Anterior cingulate cortex (tissue), 58 donors: ENCODE data around the gene TMEM178A.

ENCODE experiments used
- DNase-seq, 58 donors: peaks; one replicate each; lab custom pipeline; 2025; lab: John Stamatoyannopoulos, UW

TMEM178A gene

GRCh38 chr2:39673018-39673417 lies 7.3 kb downstream of the TMEM178A start:
- no peak for DNase-seq

- no peak for DNase-seq
These were observed 10.6 kb downstream of the TMEM178A start for GRCh38 chr2:39676342-39676741.

GRCh38 chr2:39678170-39678569 lies 12.5 kb downstream of the TMEM178A start:
- no peak for DNase-seq

GRCh38 chr2:39679805-39680204 lies 14.1 kb downstream of the TMEM178A start:
- DNase-seq = peak in 1 of 58 donors; percentile 32

GRCh38 chr2:39682066-39682692 lies 16.5 kb downstream of the TMEM178A start:
- DNase-seq = no peak

GRCh38 chr2:39683022-39683699 lies 17.4 kb downstream of the TMEM178A start:
- no peak for DNase-seq

GRCh38 chr2:39684464-39684863 lies 18.7 kb downstream of the TMEM178A start:
- DNase-seq = no peak

GRCh38 chr2:39685126-39685525 lies 19.4 kb downstream of the TMEM178A start:
- no peak for DNase-seq

GRCh38 chr2:39686456-39686855 lies 20.7 kb downstream of the TMEM178A start:
- DNase-seq = no peak

- no peak for DNase-seq
These were observed 22.5 kb downstream of the TMEM178A start for GRCh38 chr2:39688181-39688580.

GRCh38 chr2:39689272-39689841 lies 23.6 kb downstream of the TMEM178A start:
- no peak for DNase-seq

- no peak for DNase-seq
These were observed 24.2 kb downstream of the TMEM178A start for GRCh38 chr2:39689876-39690275.

- no peak for DNase-seq
These were observed 27.5 kb downstream of the TMEM178A start for GRCh38 chr2:39693245-39693644.

- DNase-seq = no peak
These were observed 30.4 kb downstream of the TMEM178A start for GRCh38 chr2:39696101-39696553.

GRCh38 chr2:39696838-39697237 lies 31.1 kb downstream of the TMEM178A start:
- peak in 4 of 58 donors; percentile 32 to 70 (median 48) for DNase-seq

GRCh38 chr2:39697454-39697853 lies 31.7 kb downstream of the TMEM178A start:
- peak in 13 of 58 donors; percentile 7 to 71 (median 26) for DNase-seq

- DNase-seq = no peak
These were observed 35.4 kb downstream of the TMEM178A start for GRCh38 chr2:39701137-39701536.

GRCh38 chr2:39703181-39703872 lies 37.6 kb downstream of the TMEM178A start:
- DNase-seq = no peak

- no peak for DNase-seq
These were observed 38.8 kb downstream of the TMEM178A start for GRCh38 chr2:39704540-39704939.

- no peak for DNase-seq
These were observed 39.9 kb downstream of the TMEM178A start for GRCh38 chr2:39705638-39706037.

- no peak for DNase-seq
These were observed 40.6 kb downstream of the TMEM178A start for GRCh38 chr2:39706312-39706711.
